ENCODE data around the gene KASH5.

GRCh38 chr19:49414256-49414655, 26.2 kb downstream of the KASH5 start:
- no peak for TF ChIP-seq EZH2 (IDR thresholded peaks at IDR 0.05)
- no peak for TF ChIP-seq POLR2AphosphoS5 (IDR thresholded peaks at IDR 0.05; ENCODE audit: borderline replicate concordance, low read depth, low read length)

Data from SK-N-MC (cell line).